GM18873 (cell line): ENCODE results near the gene ECT2L.

Source experiments
- ATAC-seq: cut with Tn5 transposase; IDR thresholded peaks from one replicate; pipeline ENCODE4 v1.9.1; 2021; ENCODE audit warnings: mild to moderate bottlenecking, moderate library complexity, moderate number of reproducible peaks; ENCODE audit not compliant: unreplicated experiment, low FRiP score

ECT2L gene

GRCh38 chr6:138795809-138796603 is at the start of gene ECT2L:
Gene ECT2L, plus strand, starts transcription at chr6:138796087. Its CDS starts 17,188 bp downstream, at chr6:138813275.
- no peak for ATAC-seq

- ATAC-seq = no peak
Measured at GRCh38 chr6:138752017-138752416, 43.9 kb upstream of the ECT2L start.

- no peak for ATAC-seq
Measured at GRCh38 chr6:138757136-138757535, 38.8 kb upstream of the ECT2L start.

- no peak for ATAC-seq
Measured at GRCh38 chr6:138765896-138766655, 29.8 kb upstream of the ECT2L start.

GRCh38 chr6:138769102-138769676 is 26.7 kb upstream of the ECT2L start:
- ATAC-seq = no peak

GRCh38 chr6:138772596-138773176 is 23.2 kb upstream of the ECT2L start:
- ATAC-seq = no peak

GRCh38 chr6:138773177-138774091 is 22.5 kb upstream of the ECT2L start, which contains the start of gene CCDC28A:
Gene CCDC28A, plus strand, starts transcription at chr6:138773769. Its CDS starts 2,352 bp downstream, at chr6:138776121.
- peak; percentile 86 for ATAC-seq

- no peak for ATAC-seq
Measured at GRCh38 chr6:138774370-138774769, 21.5 kb upstream of the ECT2L start.

- no peak for ATAC-seq
Measured at GRCh38 chr6:138776659-138777058, 19.2 kb upstream of the ECT2L start.

- no peak for ATAC-seq
Measured at GRCh38 chr6:138778331-138778730, 17.6 kb upstream of the ECT2L start.

- ATAC-seq = no peak
Measured at GRCh38 chr6:138782243-138782642, 13.6 kb upstream of the ECT2L start.

GRCh38 chr6:138785079-138785478 is 10.8 kb upstream of the ECT2L start:
- ATAC-seq = no peak

GRCh38 chr6:138785980-138786379 is 9.9 kb upstream of the ECT2L start:
- no peak for ATAC-seq

- ATAC-seq = no peak
Measured at GRCh38 chr6:138787138-138787537, 8.7 kb upstream of the ECT2L start.

- ATAC-seq = no peak
Measured at GRCh38 chr6:138796771-138797170, 884 bp downstream of the ECT2L start.

GRCh38 chr6:138797806-138798446 is 2.0 kb downstream of the ECT2L start:
- no peak for ATAC-seq

GRCh38 chr6:138800377-138801150 is 4.7 kb downstream of the ECT2L start:
- no peak for ATAC-seq

GRCh38 chr6:138803331-138803730 is 7.4 kb downstream of the ECT2L start:
- no peak for ATAC-seq

GRCh38 chr6:138803861-138804260 is 8.0 kb downstream of the ECT2L start:
- ATAC-seq = no peak
